Heart left ventricle (tissue), 16 donors: Measurements from ENCODE around the gene GPN1. TPM values are rescaled to one million over a fixed set of nuclear protein-coding genes. Genes with fewer than 3 reads are reported as not detected.
"Not testable (repeated sequence)": the region's sequence is repeated elsewhere in the genome, so short reads cannot be mapped to it uniquely, and the experiment has no call there.

Experiments
- ATAC-seq, 4 donors: fragments of 200-7000 bp; cut with Tn5 transposase; one replicate each; pipeline ENCODE4 v1.9.1; 2020 to 2022; ENCODE audit warnings: moderate library complexity in 4 of 4, mild to moderate bottlenecking in 3 of 4, moderate number of reproducible peaks in 1 of 4
- DNase-seq, 5 donors: peaks; one replicate each; pipeline ENCODE4 v3.0.0-alpha.2; 2020
- H3K27ac ChIP-seq, 12 donors: fragments of 200-600 bp; sonication (generic) in 4 of 12; one replicate each; pipeline versions ENCODE4 v1.5.0 to v1.8.0; 2016 to 2022; ENCODE audit warnings: mild to moderate bottlenecking in 2 of 12
- H3K27me3 ChIP-seq, 9 donors: fragments of 200-600 bp; sonication (generic) in 2 of 9; one replicate each; pipeline versions ENCODE4 v1.5.1 to v1.8.0; 2016 to 2022; ENCODE audit warnings: mild to moderate bottlenecking in 3 of 9
- H3K36me3 ChIP-seq, 9 donors: fragments of 200-600 bp; sonication (generic) in 2 of 9; one replicate each; pipeline versions ENCODE4 v1.5.0 to v1.8.0; 2018 to 2022; ENCODE audit warnings: mild to moderate bottlenecking in 2 of 9
- H3K4me1 ChIP-seq, 12 donors: fragments of 200-600 bp; sonication (generic) in 4 of 12; one replicate each; pipeline versions ENCODE4 v1.5.0 to v1.8.0; 2016 to 2022; ENCODE audit warnings: mild to moderate bottlenecking in 3 of 12
- H3K4me3 ChIP-seq, 12 donors: fragments of 200-600 bp; sonication (generic) in 4 of 12; one replicate each; pipeline versions ENCODE4 v1.5.0 to v1.8.0; 2017 to 2022; ENCODE audit warnings: mild to moderate bottlenecking in 9 of 12, moderate library complexity in 4 of 12
- H3K9me3 ChIP-seq, 12 donors: fragments of 200-600 bp; sonication (generic) in 4 of 12; one replicate each; pipeline versions ENCODE4 v1.5.0 to v1.8.0; 2016 to 2022; ENCODE audit warnings: mild to moderate bottlenecking in 1 of 12
- POLR2A ChIP-seq, 2 donors: fragments of 450-650 bp; IDR thresholded peaks; one replicate each; pipeline ENCODE4 v1.6.1; 2017; ENCODE audit warnings: antibody characterized with exemption in 2 of 2, mild to moderate bottlenecking in 2 of 2, moderate library complexity in 2 of 2
- WGBS, 4 donors: extraction: QIAGEN DNeasy Blood & Tissue Kit in 2 of 4; methylation state at CpG; one replicate each; pipeline versions ENCODE4 v1.1.5 to v1.1.7; 2013 to 2018; 5-methylcytosine and 5-hydroxymethylcytosine counted together
- intact Hi-C, 10 donors: fragments of 100-400 bp; cut with DNase I; formaldehyde crosslinking; loops; one replicate each; pipeline versions ENCODE4 v1.11.1 to v1.14.2; 2022
- polyA plus RNA-seq, 2 donors: library from polyadenylated mRNA; stranded (reverse); fragments of 200-250 nt; gene quantifications; one replicate each; pipeline ENCODE4 v1.2.3, GENCODE V29; 2013
- total RNA-seq, 9 donors: library from RNA; depleted of rRNA in 2 of 9; stranded (reverse); fragments of >200 nt in 2 of 9; fragmentation: NEBNext Ultra II Directional in 3 of 9; extraction: Animal tissue kit (Norgen Biotek cat#: 25700) in 3 of 9; gene quantifications; one replicate each; pipeline versions ENCODE4 v1.1.0 to v1.2.4, GENCODE V29; 2016 to 2023
- TF ChIP-seq, protein P1 (sequence below), 12 donors: fragments of 200-600 bp; sonication (generic) in 4 of 12; IDR thresholded peaks; one replicate each; pipeline versions ENCODE4 v1.5.0 to v1.8.0; 2018 to 2022; ENCODE audit warnings: antibody characterized with exemption in 12 of 12, mild to moderate bottlenecking in 5 of 12
- donor health status: ischemic (EF 13 %, LVEDD 7.1; RV severe dilation, severe dysfunction).
- donor health status: healthy with polysubstance abuse.
- donor health status: DM: no; HTN: yes; CAD: no.
- donor health status: DM: no; HTN: no; CAD: no.
- donor health status: ischemic (EF 25% LVEDD 6.9; RV normal size, moderate dysfunction).
- donor health status: ischemic (EF 25% LVEDD 5.7; RV mildly dilated, moderate dysfunction).
- donor health status: healthy.
- donor health status: DM: yes; HTN: yes; CAD: no.
- donor health status: ischemic (EF 35%, LVEDD 5.7; RV mildly dilated, moderate dysfunction).
- donor health status: nonischemic (EF 11% LVEDD 7.7; RV severe dilation, severe dysfunction).
- donor health status: DM: yes; HTN: yes; CAD: no.
- donor health status: PGD.
- donor health status: ischemic (EF 29% LVEDD 5.4; RV normal size, mild dysfunction).
- donor health status: nonischemic (EF 23%, LVEDD 6.1; RV moderate dilation, normal function).

GPN1 gene
- total and polyA plus RNA-seq, 11 donors: 10.1 to 35.9 (median 19.4) TPM

DNA sequence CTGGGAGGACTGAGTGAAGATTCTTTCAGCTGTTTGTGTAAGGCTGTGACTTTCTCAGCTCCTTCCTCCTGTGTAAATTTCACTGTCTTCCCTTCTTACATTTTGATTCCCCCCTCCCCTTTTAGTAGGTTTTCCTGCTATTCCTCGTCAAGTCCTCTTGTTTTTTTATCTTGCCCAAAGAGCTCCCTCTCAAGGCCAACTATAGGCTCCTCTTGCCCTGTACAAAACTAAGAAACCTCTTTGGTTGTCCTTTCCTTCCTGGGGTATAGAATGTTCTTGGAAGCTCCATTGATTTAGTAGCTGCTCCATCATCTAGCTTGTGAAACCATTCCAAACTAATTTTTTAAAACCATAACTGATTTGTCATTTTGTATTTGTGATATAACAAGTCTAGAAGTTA, 7.3 kb upstream of the GPN1 start:
- peaks cover 0 to 5% (median 0%) of the 10 kb centered on the region in 12 donors for H3K4me1 ChIP-seq
- TF ChIP-seq POLR2A (IDR thresholded peaks at IDR 0.05): no peak
- TF ChIP-seq, protein P1, sequence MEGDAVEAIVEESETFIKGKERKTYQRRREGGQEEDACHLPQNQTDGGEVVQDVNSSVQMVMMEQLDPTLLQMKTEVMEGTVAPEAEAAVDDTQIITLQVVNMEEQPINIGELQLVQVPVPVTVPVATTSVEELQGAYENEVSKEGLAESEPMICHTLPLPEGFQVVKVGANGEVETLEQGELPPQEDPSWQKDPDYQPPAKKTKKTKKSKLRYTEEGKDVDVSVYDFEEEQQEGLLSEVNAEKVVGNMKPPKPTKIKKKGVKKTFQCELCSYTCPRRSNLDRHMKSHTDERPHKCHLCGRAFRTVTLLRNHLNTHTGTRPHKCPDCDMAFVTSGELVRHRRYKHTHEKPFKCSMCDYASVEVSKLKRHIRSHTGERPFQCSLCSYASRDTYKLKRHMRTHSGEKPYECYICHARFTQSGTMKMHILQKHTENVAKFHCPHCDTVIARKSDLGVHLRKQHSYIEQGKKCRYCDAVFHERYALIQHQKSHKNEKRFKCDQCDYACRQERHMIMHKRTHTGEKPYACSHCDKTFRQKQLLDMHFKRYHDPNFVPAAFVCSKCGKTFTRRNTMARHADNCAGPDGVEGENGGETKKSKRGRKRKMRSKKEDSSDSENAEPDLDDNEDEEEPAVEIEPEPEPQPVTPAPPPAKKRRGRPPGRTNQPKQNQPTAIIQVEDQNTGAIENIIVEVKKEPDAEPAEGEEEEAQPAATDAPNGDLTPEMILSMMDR (IDR thresholded peaks at IDR 0.05): no peak
- ATAC-seq: no peak
- H3K27me3 ChIP-seq: no peaks in the 10 kb centered on the region
- WGBS, 4 donors: 56 to 80% (median 70%) methylated on average over 1 of the region's 1 CpG
- no peak overlapping the region for H3K27ac ChIP-seq
- no peak for DNase-seq
- H3K9me3 ChIP-seq: no peaks in the 10 kb centered on the region
- no peak overlapping the region for H3K4me3 ChIP-seq
- intact Hi-C loops: loop anchor here in 3 of 10 donors (10.0 kb wide), 2 partner anchors 127 to 137 kb away; partner anchors contain the start of genes IFT172 (in 2 of the 3), FNDC4 (in 1 of the 3) and GCKR (in 1 of the 3)
- H3K36me3 ChIP-seq: peaks cover 0 to 86% (median 74%) of the 10 kb centered on the region in 9 donors

DNA sequence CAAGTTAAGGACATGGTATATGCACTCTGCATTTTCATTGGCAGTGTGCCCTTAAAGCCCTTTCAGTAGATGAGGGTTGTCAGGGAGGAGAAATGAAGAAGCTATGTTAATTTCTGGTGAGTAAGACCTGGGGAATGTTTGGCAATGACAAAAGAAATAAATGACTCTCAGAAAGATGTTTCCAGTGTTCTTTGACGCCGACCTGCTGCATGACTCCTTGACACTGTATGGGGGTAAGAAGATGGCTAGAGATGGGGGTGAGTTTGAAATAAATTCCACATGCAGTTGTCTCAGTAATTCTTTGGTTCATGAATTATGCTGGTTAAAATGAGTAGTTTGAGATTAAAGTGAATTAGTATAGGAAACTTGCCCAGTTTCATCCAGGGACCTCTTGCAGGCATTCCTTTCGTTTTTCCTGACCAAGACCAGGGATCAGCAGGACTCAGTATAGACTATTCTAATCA, 5.9 kb upstream of the GPN1 start:
- Histone ChIP-seq H3K27ac (no peak overlapping the region), H3K9me3 (no peaks in the 10 kb centered on the region), H3K27me3 (no peaks in the 10 kb centered on the region), H3K4me1 (peaks cover 0 to 19% (median 8%) of the 10 kb centered on the region in 12 donors), H3K36me3 (peaks cover 0 to 72% (median 60%) of the 10 kb centered on the region in 9 donors), H3K4me3 (no peak overlapping the region)
- DNase-seq (no peak), ATAC-seq (no peak)
- WGBS, 4 donors: 90 to 95% (median 92%) methylated on average over 3 of the region's 3 CpGs
- intact Hi-C loops: loop anchor here in 3 of 10 donors (10.0 kb wide), 2 partner anchors 128 to 138 kb away; partner anchors contain the start of genes IFT172 (in 2 of the 3), FNDC4 (in 1 of the 3) and GCKR (in 1 of the 3)
- TF ChIP-seq, protein P1 (IDR thresholded peaks at IDR 0.05): no peak
- no peak for TF ChIP-seq POLR2A (IDR thresholded peaks at IDR 0.05)

DNA sequence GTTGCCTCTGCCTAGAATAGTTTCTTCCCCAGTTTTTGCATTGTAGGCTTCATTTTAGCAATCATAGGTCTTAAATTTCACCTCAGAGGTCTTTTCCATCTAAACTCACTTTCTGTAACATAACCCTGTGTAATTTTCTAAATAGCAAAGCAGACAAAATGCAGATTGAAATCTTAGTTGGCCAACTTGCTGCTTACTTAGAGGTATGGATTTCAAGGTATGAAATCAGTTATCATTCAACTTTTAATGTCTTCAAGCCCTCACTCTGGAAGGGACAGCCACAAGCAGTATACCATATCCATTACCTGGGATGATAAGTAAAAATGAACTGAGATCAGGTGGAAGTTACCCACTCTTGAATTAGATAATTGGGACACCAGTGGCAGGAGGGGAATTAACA, 3.9 kb upstream of the GPN1 start:
- H3K36me3 ChIP-seq: peaks cover 0 to 52% (median 40%) of the 10 kb centered on the region in 9 donors
- no peak overlapping the region for H3K4me3 ChIP-seq
- TF ChIP-seq, protein P1 (IDR thresholded peaks at IDR 0.05): no peak
- TF ChIP-seq POLR2A (IDR thresholded peaks at IDR 0.05): no peak
- intact Hi-C loops: loop anchor here in 4 of 10 donors (5.0 to 10.0 kb wide), 3 partner anchors 130 to 143 kb away; partner anchors contain the start of genes IFT172 (in 2 of the 4), FNDC4 (in 1 of the 4) and GCKR (in 1 of the 4)
- no peak overlapping the region for H3K27ac ChIP-seq
- no peak for DNase-seq
- ATAC-seq: no peak
- no peaks in the 10 kb centered on the region for H3K27me3 ChIP-seq
- H3K4me1 ChIP-seq: peaks cover 0 to 31% (median 18%) of the 10 kb centered on the region in 12 donors
- no peaks in the 10 kb centered on the region for H3K9me3 ChIP-seq

DNA sequence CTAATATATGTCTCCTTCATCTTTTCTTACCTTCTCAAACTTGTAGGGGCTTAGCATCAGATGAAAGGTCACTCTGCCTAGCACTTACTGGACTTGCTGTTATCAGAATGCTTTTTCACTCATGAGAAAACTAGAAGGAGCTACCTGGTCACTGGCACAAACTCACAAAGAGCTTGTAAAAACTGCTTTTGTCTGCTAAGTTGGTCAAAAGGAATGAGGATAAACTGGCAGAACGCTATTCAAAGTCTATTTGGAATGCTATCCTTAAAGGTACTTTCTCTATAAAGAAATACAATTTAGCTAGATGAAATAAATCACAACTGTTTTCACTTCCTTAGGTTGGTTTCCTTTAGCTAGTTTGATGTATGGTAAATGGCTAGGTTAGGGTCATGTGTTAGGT, 2.5 kb upstream of the GPN1 start:
- 89 to 96% (median 91%) methylated on average over 1 of the region's 1 CpG for WGBS, 4 donors
- not testable (repeated sequence) for H3K4me3 ChIP-seq, H3K9me3 ChIP-seq, H3K27me3 ChIP-seq, DNase-seq, ATAC-seq
- intact Hi-C loops: loop anchor here in 4 of 10 donors (5.0 to 10.0 kb wide), 3 partner anchors 132 to 144 kb away; partner anchors contain the start of genes IFT172 (in 2 of the 4), FNDC4 (in 1 of the 4) and GCKR (in 1 of the 4)
- H3K4me1 ChIP-seq: peaks cover 0 to 39% (median 21%) of the 10 kb centered on the region in 12 donors
- peak overlapping the region in 4 of 12 donors; percentile 18 to 83 (median 42) for H3K27ac ChIP-seq
- peaks cover 0 to 50% (median 37%) of the 10 kb centered on the region in 9 donors for H3K36me3 ChIP-seq

DNA sequence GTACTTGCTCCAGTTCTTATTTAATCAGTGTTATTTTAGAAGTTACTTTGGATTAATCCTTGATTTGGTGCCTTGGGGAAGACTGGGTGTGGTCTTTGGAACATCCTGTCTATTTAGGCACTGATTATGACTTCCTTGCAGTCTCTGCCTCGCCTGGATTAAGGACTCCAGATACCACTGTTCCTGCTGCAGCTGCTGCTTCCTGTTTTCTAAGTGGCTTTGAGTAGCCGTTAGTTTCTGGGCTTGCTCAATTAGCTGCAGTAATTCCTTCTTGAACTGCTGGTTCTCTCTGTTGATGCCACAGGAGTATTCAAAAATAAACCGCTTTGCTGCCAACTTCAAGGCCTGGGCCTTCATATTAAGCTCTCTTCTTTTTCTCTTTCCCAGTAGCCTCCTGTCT, 1.9 kb upstream of the GPN1 start:
- H3K4me1 ChIP-seq: peaks cover 0 to 39% (median 21%) of the 10 kb centered on the region in 12 donors
- DNase-seq, H3K9me3 ChIP-seq, H3K4me3 ChIP-seq, H3K27me3 ChIP-seq: not testable (repeated sequence)
- H3K36me3 ChIP-seq: peaks cover 0 to 50% (median 37%) of the 10 kb centered on the region in 9 donors
- peak overlapping the region in 9 of 12 donors; percentile 18 to 83 (median 32) for H3K27ac ChIP-seq
- ATAC-seq: peak in 3 of 4 donors; percentile 16 to 50 (median 46)
- 39 to 53% (median 49%) methylated on average over 3 of the region's 3 CpGs for WGBS, 4 donors
- intact Hi-C loops: loop anchor here in 4 of 10 donors (5.0 to 10.0 kb wide), 3 partner anchors 132 to 145 kb away; partner anchors contain the start of genes IFT172 (in 2 of the 4), FNDC4 (in 1 of the 4) and GCKR (in 1 of the 4)
